H7 (cell line): Measurements from ENCODE around the gene CCDC154. TPM values are rescaled to one million over a fixed set of nuclear protein-coding genes. Genes with fewer than 3 reads are reported as not detected.

Experiments used
- DNase-seq: peaks from one replicate; pipeline ENCODE4 v3.0.0; 2012
- H3K27me3 ChIP-seq: 2 replicates; pipeline ENCODE4 v1.6.0; 2011; ENCODE audit warnings: mild to moderate bottlenecking, low read length; ENCODE audit not compliant: control insufficient read depth, insufficient read depth
- H3K36me3 ChIP-seq: replicated peaks from 2 replicates; pipeline ENCODE4 v1.5.1; 2011; ENCODE audit warnings: low read length; ENCODE audit not compliant: control insufficient read depth, insufficient read depth
- H3K4me3 ChIP-seq: 2 replicates; pipeline ENCODE4 v1.5.1; 2011; ENCODE audit warnings: low read depth, mild to moderate bottlenecking, control low read depth, low read length, moderate library complexity; ENCODE audit not compliant: insufficient read depth
- total RNA-seq: library from RNA; depleted of rRNA; stranded (reverse); fragments of >200 nt; shearing (Covaris generic); gene quantifications from 2 replicates; pipeline ENCODE4 v1.2.3, GENCODE V29; 2014

The CCDC154 gene
- total RNA-seq, 1 experiment from 2014 or later: not detected

- Histone ChIP-seq H3K36me3 (no peaks in the 10 kb centered on the region), H3K27me3 (no peaks in the 10 kb centered on the region), H3K4me3 (no peak within 1 kb of the TSS)
- DNase-seq: peak; percentile 74
Observed at GRCh38 chr16:1430759-1431496, 13.4 kb downstream of the CCDC154 start, which contains the start of gene PERCC1. PERCC1 (plus strand) TSS chr16:1431078; CDS start chr16:1432594, 1,516 bp downstream.

GRCh38 chr16:1430214-1430758, 14.1 kb downstream of the CCDC154 start:
- H3K27me3 ChIP-seq: no peaks in the 10 kb centered on the region
- H3K36me3 ChIP-seq: no peaks in the 10 kb centered on the region
- no peak for DNase-seq
- no peak overlapping the region for H3K4me3 ChIP-seq

- DNase-seq: peak; percentile 48
- H3K27me3 ChIP-seq: no peaks in the 10 kb centered on the region
- H3K36me3 ChIP-seq: no peaks in the 10 kb centered on the region
- H3K4me3 ChIP-seq: no peak overlapping the region
Observed at GRCh38 chr16:1429631-1430030, 14.7 kb downstream of the CCDC154 start.

GRCh38 chr16:1429012-1429411, 15.3 kb downstream of the CCDC154 start:
- no peaks in the 10 kb centered on the region for H3K36me3 ChIP-seq

GRCh38 chr16:1428511-1428910, 15.8 kb downstream of the CCDC154 start:
- Histone ChIP-seq H3K27me3 (no peaks in the 10 kb centered on the region), H3K36me3 (no peaks in the 10 kb centered on the region), H3K4me3 (no peak overlapping the region)
- DNase-seq: peak; percentile 98

More at GRCh38 chr16:1429012-1429411, 15.3 kb downstream of the CCDC154 start:
- DNase-seq: no peak
- no peaks in the 10 kb centered on the region for H3K27me3 ChIP-seq
- no peak overlapping the region for H3K4me3 ChIP-seq

GRCh38 chr16:1427473-1428461, 16.6 kb downstream of the CCDC154 start:
- no peaks in the 10 kb centered on the region for H3K36me3 ChIP-seq
- DNase-seq: peak; percentile 73
- H3K27me3 ChIP-seq: no peaks in the 10 kb centered on the region
- no peak overlapping the region for H3K4me3 ChIP-seq

GRCh38 chr16:1426734-1427471, 17.5 kb downstream of the CCDC154 start:
- DNase-seq: peak; percentile 87
- H3K27me3 ChIP-seq: no peaks in the 10 kb centered on the region
- H3K4me3 ChIP-seq: no peak overlapping the region

GRCh38 chr16:1425616-1426370, 18.6 kb downstream of the CCDC154 start:
- DNase-seq: peak; percentile 57
- Histone ChIP-seq H3K27me3 (no peaks in the 10 kb centered on the region), H3K4me3 (no peak overlapping the region), H3K36me3 (no peaks in the 10 kb centered on the region)

More at GRCh38 chr16:1426734-1427471, 17.5 kb downstream of the CCDC154 start:
- H3K36me3 ChIP-seq: no peaks in the 10 kb centered on the region

- DNase-seq: no peak
- no peaks in the 10 kb centered on the region for H3K27me3 ChIP-seq
- no peaks in the 10 kb centered on the region for H3K36me3 ChIP-seq
- no peak overlapping the region for H3K4me3 ChIP-seq
Observed at GRCh38 chr16:1424028-1424427, 20.3 kb downstream of the CCDC154 start.

- H3K4me3 ChIP-seq: no peak overlapping the region
- no peaks in the 10 kb centered on the region for H3K27me3 ChIP-seq
- H3K36me3 ChIP-seq: no peaks in the 10 kb centered on the region
- DNase-seq: no peak
Observed at GRCh38 chr16:1422076-1422475, 22.3 kb downstream of the CCDC154 start.

- H3K4me3 ChIP-seq: peak overlapping the region; percentile 92
- DNase-seq: no peak
- H3K36me3 ChIP-seq: no peaks in the 10 kb centered on the region
- no peaks in the 10 kb centered on the region for H3K27me3 ChIP-seq
Observed at GRCh38 chr16:1420111-1420539, 24.2 kb downstream of the CCDC154 start.

GRCh38 chr16:1416521-1416941, 27.8 kb downstream of the CCDC154 start:
- Histone ChIP-seq H3K36me3 (no peaks in the 10 kb centered on the region; the same call in 1 of the 2 replicates), H3K27me3 (peaks cover 4% of the 10 kb centered on the region; the same call in 1 of the 2 replicates), H3K4me3 (no peak overlapping the region)
- DNase-seq: peak; percentile 16

- peak; percentile 100 for DNase-seq
- no peaks in the 10 kb centered on the region; the same call in 1 of the 2 replicates for H3K36me3 ChIP-seq
- peaks cover 4% of the 10 kb centered on the region; the same call in 1 of the 2 replicates for H3K27me3 ChIP-seq
- peak within 1 kb of the TSS; percentile 76 for H3K4me3 ChIP-seq
Observed at GRCh38 chr16:1414532-1415260, 29.7 kb downstream of the CCDC154 start, which contains the start of gene UNKL. UNKL (minus strand) TSS chr16:1414704; CDS start chr16:1414691, 13 bp downstream.
